Measurements from ENCODE around the gene TNRC6B. TPM values are rescaled to one million over a fixed set of nuclear protein-coding genes. Genes with fewer than 3 reads are reported as not detected.
"Not testable (repeated sequence)": the region's sequence is repeated elsewhere in the genome, so short reads cannot be mapped to it uniquely, and the experiment has no call there.

The TNRC6B gene
- total RNA-seq, 1 donor from 2014 or later, result 62.0 TPM

GRCh38 chr22:40153192-40153591 lies 24.5 kb upstream of the TNRC6B start:
- Mint-ChIP-seq H3K4me3 (ENCODE audit: unreplicated experiment) (no peak overlapping the region), H3K4me1 (ENCODE audit: low read depth, unreplicated experiment) (no peaks in the 10 kb centered on the region), H3K27ac (ENCODE audit: unreplicated experiment) (no peak overlapping the region), H3K27me3 (ENCODE audit: unreplicated experiment) (no peaks in the 10 kb centered on the region), H3K36me3 (ENCODE audit: unreplicated experiment) (no peaks in the 10 kb centered on the region), H3K9me3 (ENCODE audit: unreplicated experiment) (no peaks in the 10 kb centered on the region)
- TF ChIP-seq, protein P1, sequence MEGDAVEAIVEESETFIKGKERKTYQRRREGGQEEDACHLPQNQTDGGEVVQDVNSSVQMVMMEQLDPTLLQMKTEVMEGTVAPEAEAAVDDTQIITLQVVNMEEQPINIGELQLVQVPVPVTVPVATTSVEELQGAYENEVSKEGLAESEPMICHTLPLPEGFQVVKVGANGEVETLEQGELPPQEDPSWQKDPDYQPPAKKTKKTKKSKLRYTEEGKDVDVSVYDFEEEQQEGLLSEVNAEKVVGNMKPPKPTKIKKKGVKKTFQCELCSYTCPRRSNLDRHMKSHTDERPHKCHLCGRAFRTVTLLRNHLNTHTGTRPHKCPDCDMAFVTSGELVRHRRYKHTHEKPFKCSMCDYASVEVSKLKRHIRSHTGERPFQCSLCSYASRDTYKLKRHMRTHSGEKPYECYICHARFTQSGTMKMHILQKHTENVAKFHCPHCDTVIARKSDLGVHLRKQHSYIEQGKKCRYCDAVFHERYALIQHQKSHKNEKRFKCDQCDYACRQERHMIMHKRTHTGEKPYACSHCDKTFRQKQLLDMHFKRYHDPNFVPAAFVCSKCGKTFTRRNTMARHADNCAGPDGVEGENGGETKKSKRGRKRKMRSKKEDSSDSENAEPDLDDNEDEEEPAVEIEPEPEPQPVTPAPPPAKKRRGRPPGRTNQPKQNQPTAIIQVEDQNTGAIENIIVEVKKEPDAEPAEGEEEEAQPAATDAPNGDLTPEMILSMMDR (IDR thresholded peaks at IDR 0.05; ENCODE audit: partially characterized antibody, unreplicated experiment), result no peak
- DNase-seq, result no peak

GRCh38 chr22:40153705-40154104 lies 24.0 kb upstream of the TNRC6B start:
- Mint-ChIP-seq H3K4me3 (ENCODE audit: unreplicated experiment) (no peak overlapping the region), H3K9me3 (ENCODE audit: unreplicated experiment) (no peaks in the 10 kb centered on the region), H3K4me1 (ENCODE audit: low read depth, unreplicated experiment) (no peaks in the 10 kb centered on the region), H3K36me3 (ENCODE audit: unreplicated experiment) (no peaks in the 10 kb centered on the region), H3K27me3 (ENCODE audit: unreplicated experiment) (no peaks in the 10 kb centered on the region), H3K27ac (ENCODE audit: unreplicated experiment) (no peak overlapping the region)
- TF ChIP-seq, protein P1 (IDR thresholded peaks at IDR 0.05; ENCODE audit: partially characterized antibody, unreplicated experiment), result no peak
- no peak for DNase-seq

GRCh38 chr22:40156001-40156516 lies 21.7 kb upstream of the TNRC6B start:
- H3K27ac Mint-ChIP-seq (ENCODE audit: unreplicated experiment), result no peak overlapping the region
- no peak overlapping the region for H3K4me3 Mint-ChIP-seq (ENCODE audit: unreplicated experiment)
- H3K36me3 Mint-ChIP-seq (ENCODE audit: unreplicated experiment), result no peaks in the 10 kb centered on the region
- TF ChIP-seq, protein P1 (IDR thresholded peaks at IDR 0.05; ENCODE audit: partially characterized antibody, unreplicated experiment), result no peak
- no peaks in the 10 kb centered on the region for H3K27me3 Mint-ChIP-seq (ENCODE audit: unreplicated experiment)
- DNase-seq, result no peak
- no peaks in the 10 kb centered on the region for H3K4me1 Mint-ChIP-seq (ENCODE audit: low read depth, unreplicated experiment)
- H3K9me3 Mint-ChIP-seq (ENCODE audit: unreplicated experiment), result no peaks in the 10 kb centered on the region

DNA sequence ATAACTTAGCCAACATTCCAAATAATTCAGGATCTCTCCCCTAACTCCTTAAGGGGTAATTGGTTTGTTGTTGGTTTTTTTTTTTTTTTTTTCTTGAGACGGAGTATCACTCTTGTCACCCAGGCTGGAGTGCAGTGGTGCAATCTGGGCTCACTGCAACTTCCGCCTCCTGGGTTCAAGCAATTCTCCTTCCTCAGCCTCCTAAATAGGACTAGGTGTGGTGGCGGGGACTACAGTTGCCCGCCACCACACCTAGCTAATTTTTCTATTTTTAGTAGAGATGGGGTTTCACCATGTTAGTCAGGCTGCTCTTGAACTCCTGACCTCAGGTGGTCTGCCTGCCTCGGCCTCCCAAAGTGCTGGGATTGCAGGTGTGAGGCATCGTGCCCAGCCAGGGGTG lies 21.0 kb upstream of the TNRC6B start:
- H3K27ac Mint-ChIP-seq (ENCODE audit: unreplicated experiment), result not testable (repeated sequence)

GRCh38 chr22:40157330-40157945 lies 20.3 kb upstream of the TNRC6B start:
- peaks cover 5% of the 10 kb centered on the region for H3K36me3 Mint-ChIP-seq (ENCODE audit: unreplicated experiment)
- no peaks in the 10 kb centered on the region for H3K4me1 Mint-ChIP-seq (ENCODE audit: low read depth, unreplicated experiment)
- no peak for DNase-seq
- H3K27ac Mint-ChIP-seq (ENCODE audit: unreplicated experiment), result no peak overlapping the region
- TF ChIP-seq, protein P1 (IDR thresholded peaks at IDR 0.05; ENCODE audit: partially characterized antibody, unreplicated experiment), result no peak
- H3K27me3 Mint-ChIP-seq (ENCODE audit: unreplicated experiment), result no peaks in the 10 kb centered on the region
- no peaks in the 10 kb centered on the region for H3K9me3 Mint-ChIP-seq (ENCODE audit: unreplicated experiment)
- no peak overlapping the region for H3K4me3 Mint-ChIP-seq (ENCODE audit: unreplicated experiment)

More for the DNA sequence above, 21.0 kb upstream of the TNRC6B start:
- H3K4me1 Mint-ChIP-seq (ENCODE audit: low read depth, unreplicated experiment); H3K27me3 Mint-ChIP-seq (ENCODE audit: unreplicated experiment); DNase-seq; H3K36me3 Mint-ChIP-seq (ENCODE audit: unreplicated experiment); H3K9me3 Mint-ChIP-seq (ENCODE audit: unreplicated experiment); H3K4me3 Mint-ChIP-seq (ENCODE audit: unreplicated experiment): not testable (repeated sequence)

Data from glutamatergic neuron (in vitro differentiated cells).